ENCODE results near the gene FLAD1. TPM values are rescaled to one million over a fixed set of nuclear protein-coding genes. Genes with fewer than 3 reads are reported as not detected.
A peak's percentile ranks its signal among the peaks of the same experiment; 100 is the strongest.
"Not testable (repeated sequence)": the region's sequence is repeated elsewhere in the genome, so short reads cannot be mapped to it uniquely, and the experiment has no call there.

Gene FLAD1
- total RNA-seq, 2 donors from 2014 or later, result 28.2 to 46.1 TPM

DNA sequence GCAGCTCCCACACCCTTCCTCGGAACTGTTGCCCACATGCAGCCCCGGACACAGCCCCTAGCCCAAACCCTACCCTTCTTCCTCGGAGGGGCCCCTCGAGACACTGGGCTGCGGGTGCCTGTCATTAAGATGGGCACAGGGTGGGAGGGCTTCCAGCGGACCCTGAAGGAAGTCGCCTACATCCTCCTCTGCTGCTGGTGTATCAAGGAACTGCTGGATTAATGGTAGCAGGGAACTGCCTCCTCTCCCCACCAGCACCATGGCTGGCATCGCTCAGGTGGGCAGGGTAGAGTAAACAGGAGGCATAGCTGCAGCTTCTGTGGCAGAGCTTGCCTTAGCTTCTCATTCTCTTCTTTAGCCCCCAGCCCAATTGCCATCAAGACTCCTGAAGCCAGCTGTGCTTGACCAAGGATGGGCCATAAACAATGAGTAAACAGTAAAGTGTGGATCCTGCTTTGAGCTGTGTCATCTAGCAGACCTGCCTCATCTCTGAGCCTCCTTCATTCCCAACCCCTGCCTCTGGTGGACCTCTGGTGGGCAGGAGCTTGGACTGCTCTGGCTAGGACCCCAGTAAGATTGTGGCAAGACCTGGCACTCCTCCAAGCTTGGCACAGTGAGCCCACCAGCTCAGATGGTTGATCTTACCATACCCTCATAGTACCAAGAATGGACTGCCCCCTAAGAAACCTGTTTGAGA, 10.6 kb downstream of the FLAD1 start, which contains the start of gene LENEP:
Gene LENEP, plus strand, starts transcription at position 15 of the 697 bp plus-strand sequence. Its CDS starts 22 bp downstream, at position 37.
- Histone ChIP-seq H3K9ac (ENCODE audit: low read depth in 2 of 2, low read length in 2 of 2) (peak within 1 kb of the TSS in 1 of 2 donors; percentile 21), H3K27me3 (no peaks in the 10 kb centered on the region), H3K36me3 (peaks cover 2% of the 10 kb centered on the region), H3K9me3 (no peaks in the 10 kb centered on the region), H3K4me3 (no peak within 1 kb of the TSS), H3K4me1 (no peaks in the 10 kb centered on the region), H3K27ac (no peak within 1 kb of the TSS)
- intact Hi-C loops (cut with DNase I), result no loop called here
- DNase-seq, result no peak
- TF ChIP-seq, protein P1, sequence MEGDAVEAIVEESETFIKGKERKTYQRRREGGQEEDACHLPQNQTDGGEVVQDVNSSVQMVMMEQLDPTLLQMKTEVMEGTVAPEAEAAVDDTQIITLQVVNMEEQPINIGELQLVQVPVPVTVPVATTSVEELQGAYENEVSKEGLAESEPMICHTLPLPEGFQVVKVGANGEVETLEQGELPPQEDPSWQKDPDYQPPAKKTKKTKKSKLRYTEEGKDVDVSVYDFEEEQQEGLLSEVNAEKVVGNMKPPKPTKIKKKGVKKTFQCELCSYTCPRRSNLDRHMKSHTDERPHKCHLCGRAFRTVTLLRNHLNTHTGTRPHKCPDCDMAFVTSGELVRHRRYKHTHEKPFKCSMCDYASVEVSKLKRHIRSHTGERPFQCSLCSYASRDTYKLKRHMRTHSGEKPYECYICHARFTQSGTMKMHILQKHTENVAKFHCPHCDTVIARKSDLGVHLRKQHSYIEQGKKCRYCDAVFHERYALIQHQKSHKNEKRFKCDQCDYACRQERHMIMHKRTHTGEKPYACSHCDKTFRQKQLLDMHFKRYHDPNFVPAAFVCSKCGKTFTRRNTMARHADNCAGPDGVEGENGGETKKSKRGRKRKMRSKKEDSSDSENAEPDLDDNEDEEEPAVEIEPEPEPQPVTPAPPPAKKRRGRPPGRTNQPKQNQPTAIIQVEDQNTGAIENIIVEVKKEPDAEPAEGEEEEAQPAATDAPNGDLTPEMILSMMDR (IDR thresholded peaks at IDR 0.05), result no peak

DNA sequence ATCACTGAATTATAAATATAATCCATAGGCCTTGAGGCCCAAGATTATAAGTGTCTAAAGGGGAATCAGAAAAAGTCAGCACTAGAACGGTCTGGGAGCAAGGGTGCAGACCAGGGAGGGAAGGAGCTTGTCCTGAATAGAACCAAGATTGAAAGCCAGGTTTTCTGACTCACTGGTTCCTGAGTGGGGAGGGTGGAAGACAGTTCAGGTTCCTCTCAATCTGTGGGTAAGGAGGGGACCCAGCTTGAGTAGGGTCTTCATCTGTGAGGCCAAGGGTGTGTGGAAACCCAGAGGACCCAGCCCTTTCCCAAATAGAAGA, 11.1 kb downstream of the FLAD1 start:
- Histone ChIP-seq H3K27ac (no peak overlapping the region), H3K4me3 (no peak overlapping the region), H3K9me3 (no peaks in the 10 kb centered on the region), H3K27me3 (no peaks in the 10 kb centered on the region), H3K4me1 (no peaks in the 10 kb centered on the region), H3K9ac (ENCODE audit: low read depth in 2 of 2, low read length in 2 of 2) (peak overlapping the region in 1 of 2 donors; percentile 21), H3K36me3 (no peaks in the 10 kb centered on the region)
- DNase-seq, result no peak
- TF ChIP-seq, protein P1 (IDR thresholded peaks at IDR 0.05), result no peak
- intact Hi-C loops (cut with DNase I), result no loop called here

DNA sequence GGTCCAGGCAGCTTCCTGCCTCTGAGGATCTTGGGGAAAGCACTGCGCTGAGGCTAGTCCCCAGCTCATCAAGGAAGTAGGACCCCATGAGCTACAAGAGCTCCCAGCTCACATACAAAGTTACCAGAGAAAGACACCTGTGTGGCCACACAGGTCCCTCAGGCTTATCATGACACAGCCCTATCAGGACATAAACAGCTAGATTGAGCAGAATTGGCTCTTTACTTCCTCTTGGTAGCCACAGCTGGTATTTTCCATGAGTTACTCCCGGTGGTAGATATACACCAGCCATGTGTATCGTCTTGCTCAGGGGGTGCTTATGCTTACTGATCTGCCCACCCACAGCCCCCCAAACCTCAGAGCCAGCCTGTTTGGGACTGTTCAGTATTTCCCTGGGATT, 11.4 kb downstream of the FLAD1 start:
- H3K36me3 ChIP-seq, result no peaks in the 10 kb centered on the region
- no peak overlapping the region for H3K4me3 ChIP-seq
- peaks cover 2% of the 10 kb centered on the region for H3K4me1 ChIP-seq
- no peak overlapping the region for H3K27ac ChIP-seq
- TF ChIP-seq, protein P1 (IDR thresholded peaks at IDR 0.05), result no peak
- no peak for DNase-seq
- no peaks in the 10 kb centered on the region for H3K9me3 ChIP-seq
- intact Hi-C loops (cut with DNase I), result no loop called here
- H3K9ac ChIP-seq (ENCODE audit: low read depth in 2 of 2, low read length in 2 of 2), result peak overlapping the region in 1 of 2 donors; percentile 21
- no peaks in the 10 kb centered on the region for H3K27me3 ChIP-seq

DNA sequence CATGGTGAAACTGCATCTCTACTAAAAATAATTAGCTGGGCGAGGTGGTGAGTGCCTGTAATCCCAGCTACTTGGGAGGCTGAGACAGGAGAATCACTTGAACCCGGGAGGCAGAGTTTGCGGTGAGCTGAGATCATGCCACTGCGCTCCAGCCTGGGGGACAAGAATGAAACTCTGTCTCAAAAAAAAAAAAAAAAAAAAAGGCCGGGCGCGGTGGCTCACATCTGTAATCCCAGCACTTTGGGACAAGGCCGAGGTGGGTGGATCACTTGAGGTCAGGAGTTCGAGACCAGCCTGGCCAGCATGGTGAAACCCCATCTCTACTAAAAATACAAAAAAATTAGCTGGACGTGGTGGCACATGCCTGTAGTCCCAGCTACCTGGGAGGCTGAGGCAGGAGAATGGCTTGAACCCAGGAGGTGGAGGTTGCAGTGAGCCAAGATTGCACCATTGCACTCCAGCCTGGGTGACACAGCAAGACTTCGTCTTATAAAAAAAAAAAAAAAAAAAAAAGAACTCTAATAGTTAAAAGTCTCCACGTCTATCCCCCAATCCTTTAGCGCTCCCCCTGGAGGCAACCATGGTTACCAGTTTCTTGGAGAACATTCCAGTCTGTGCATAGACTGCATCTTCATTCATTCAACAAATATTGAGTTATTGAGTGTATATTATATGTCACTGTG, 12.3 kb downstream of the FLAD1 start:
- H3K9me3 ChIP-seq; H3K4me3 ChIP-seq; H3K27ac ChIP-seq; intact Hi-C loops (cut with DNase I); H3K36me3 ChIP-seq; H3K9ac ChIP-seq (ENCODE audit: low read depth in 2 of 2, low read length in 2 of 2); H3K27me3 ChIP-seq; H3K4me1 ChIP-seq: not testable (repeated sequence)
- DNase-seq, result peak; percentile 74
- TF ChIP-seq, protein P1 (IDR thresholded peaks at IDR 0.05), result peak; percentile 21

DNA sequence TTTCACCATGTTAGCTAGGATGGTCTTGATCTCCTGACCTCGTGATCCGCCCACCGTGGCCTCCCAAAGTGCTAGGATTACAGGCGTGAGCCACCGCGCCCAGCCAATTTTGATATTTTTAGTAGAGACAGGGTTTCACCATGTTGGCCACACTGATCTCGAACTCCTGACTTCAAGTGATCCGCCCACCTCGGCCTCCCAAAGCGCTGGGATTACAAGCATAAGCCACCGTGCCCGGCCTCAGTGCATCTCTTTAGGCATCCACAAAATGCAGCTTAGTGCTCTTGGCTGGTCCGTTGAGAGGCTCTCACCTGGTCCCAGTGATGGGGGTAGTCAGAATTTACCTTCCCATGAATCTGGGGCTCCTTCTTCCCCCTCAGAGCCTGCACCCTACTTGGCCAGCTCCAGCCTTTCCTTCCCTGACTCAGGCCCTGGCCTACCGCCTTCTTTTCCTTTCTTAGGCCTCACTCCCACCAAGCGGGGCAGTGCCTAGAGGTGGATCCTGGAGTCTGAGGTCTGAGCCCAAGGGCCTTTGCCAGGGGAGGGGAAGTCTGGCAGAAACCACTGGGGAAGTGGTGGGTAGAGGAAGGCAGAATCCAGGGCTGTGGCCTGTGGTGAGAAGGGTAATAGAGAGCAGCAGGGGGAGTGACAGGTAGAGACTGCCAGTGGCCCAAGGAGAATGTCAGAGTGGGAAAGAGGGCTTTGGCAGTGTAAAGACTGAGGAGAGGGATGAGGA, 14.0 kb downstream of the FLAD1 start:
- H3K4me1 ChIP-seq, result peaks cover 7% of the 10 kb centered on the region
- no peak for DNase-seq

More for the DNA sequence above, 14.0 kb downstream of the FLAD1 start:
- H3K9ac ChIP-seq (ENCODE audit: low read depth in 2 of 2, low read length in 2 of 2), result no peak overlapping the region
- TF ChIP-seq, protein P1 (IDR thresholded peaks at IDR 0.05), result no peak
- H3K27me3 ChIP-seq, result no peaks in the 10 kb centered on the region
- no peak overlapping the region for H3K4me3 ChIP-seq
- H3K9me3 ChIP-seq, result no peaks in the 10 kb centered on the region
- intact Hi-C loops (cut with DNase I), result no loop called here
- H3K36me3 ChIP-seq, result no peaks in the 10 kb centered on the region
- no peak overlapping the region for H3K27ac ChIP-seq
